Adrenal gland (tissue), 5 donors: ENCODE measurements around the gene ZBTB44.

Source experiments
- CTCF ChIP-seq, 6 experiments: fragments of 450-650 bp in 4 of 6; fragments of 200-600 bp in 2 of 6; sonication (generic) in 1 of 6; IDR thresholded peaks; 1 replicate in 5 of 6; 2 replicates in 1 of 6; pipeline versions ENCODE4 v1.5.1 to v1.8.0; 2016 to 2021; ENCODE audit warnings: antibody characterized with exemption in 6 of 6, mild to moderate bottlenecking in 2 of 6, moderate library complexity in 1 of 6
- POLR2A ChIP-seq, 2 donors: fragments of 450-650 bp; IDR thresholded peaks; one replicate each; pipeline ENCODE4 v1.6.1; 2017; ENCODE audit warnings: antibody characterized with exemption in 2 of 2, mild to moderate bottlenecking in 2 of 2, moderate library complexity in 1 of 2
- donor health status: DM: no; HTN: no; CAD: no.

GRCh38 chr11:130194241-130195023, 120.3 kb downstream of the ZBTB44 start:
- TF ChIP-seq CTCF (IDR thresholded peaks at IDR 0.05) = no peak
- no peak for TF ChIP-seq POLR2A (IDR thresholded peaks at IDR 0.05)
